Activated T-helper 9 cell treated with anti-CD3 and anti-CD28 coated beads, Interleukin-2, amount 50 U/mL, for 16 hours (primary cell): Measurements from ENCODE around the gene HIVEP1.
"Not testable (repeated sequence)": the region's sequence is repeated elsewhere in the genome, so short reads cannot be mapped to it uniquely, and the experiment has no call there.

Source experiments
- DNase-seq: peaks from one replicate; pipeline ENCODE4 v3.0.0-alpha.2; 2020; ENCODE audit warnings: low read depth

HIVEP1 gene

GRCh38 chr6:12090714-12091113, 78.6 kb downstream of the HIVEP1 start:
- DNase-seq, result no peak

DNA sequence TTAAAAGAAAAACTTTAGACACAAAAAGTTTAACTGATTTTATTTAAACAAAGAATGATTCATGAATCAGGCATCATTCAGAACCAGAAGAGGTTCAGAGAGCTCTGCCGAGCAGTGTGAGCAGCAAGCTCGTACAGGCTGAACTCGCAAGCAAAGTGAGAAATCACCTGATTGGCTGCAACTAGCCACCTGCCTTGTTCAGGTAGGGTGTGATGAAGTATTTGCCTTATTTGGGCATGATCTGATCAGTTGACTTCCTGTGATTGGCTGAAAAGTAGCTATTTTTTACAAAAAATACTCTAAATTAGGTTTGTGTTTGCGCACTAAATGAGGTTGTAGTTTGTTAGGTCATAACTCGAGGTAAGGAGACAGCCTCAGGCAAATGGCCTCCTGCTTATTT, 80.7 kb downstream of the HIVEP1 start:
- DNase-seq, result no peak

- DNase-seq, result no peak
These were observed 82.6 kb downstream of the HIVEP1 start for GRCh38 chr6:12094689-12095088.

GRCh38 chr6:12096342-12096741, 84.2 kb downstream of the HIVEP1 start:
- no peak for DNase-seq

GRCh38 chr6:12097791-12098190, 85.7 kb downstream of the HIVEP1 start:
- DNase-seq, result no peak

GRCh38 chr6:12099623-12100338, 87.7 kb downstream of the HIVEP1 start:
- DNase-seq, result no peak

DNA sequence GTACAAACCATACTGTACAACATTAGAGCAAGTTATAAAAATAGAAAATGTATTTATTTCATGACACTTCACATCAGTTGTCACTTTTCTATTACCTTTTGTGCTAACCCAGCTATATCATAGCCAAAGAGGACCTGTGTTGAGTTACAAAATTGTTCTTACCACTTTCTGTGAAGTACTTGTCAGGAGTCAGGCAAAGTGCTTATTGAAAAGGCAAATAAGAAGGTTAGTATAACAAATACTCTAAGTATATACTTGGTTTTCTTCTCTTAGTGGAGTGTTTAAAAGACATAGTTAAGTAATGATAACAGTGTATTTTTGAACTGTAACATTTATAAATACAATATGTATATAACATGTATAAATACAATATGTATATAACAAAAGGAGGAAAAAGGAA, 88.9 kb downstream of the HIVEP1 start:
- no peak for DNase-seq

DNA sequence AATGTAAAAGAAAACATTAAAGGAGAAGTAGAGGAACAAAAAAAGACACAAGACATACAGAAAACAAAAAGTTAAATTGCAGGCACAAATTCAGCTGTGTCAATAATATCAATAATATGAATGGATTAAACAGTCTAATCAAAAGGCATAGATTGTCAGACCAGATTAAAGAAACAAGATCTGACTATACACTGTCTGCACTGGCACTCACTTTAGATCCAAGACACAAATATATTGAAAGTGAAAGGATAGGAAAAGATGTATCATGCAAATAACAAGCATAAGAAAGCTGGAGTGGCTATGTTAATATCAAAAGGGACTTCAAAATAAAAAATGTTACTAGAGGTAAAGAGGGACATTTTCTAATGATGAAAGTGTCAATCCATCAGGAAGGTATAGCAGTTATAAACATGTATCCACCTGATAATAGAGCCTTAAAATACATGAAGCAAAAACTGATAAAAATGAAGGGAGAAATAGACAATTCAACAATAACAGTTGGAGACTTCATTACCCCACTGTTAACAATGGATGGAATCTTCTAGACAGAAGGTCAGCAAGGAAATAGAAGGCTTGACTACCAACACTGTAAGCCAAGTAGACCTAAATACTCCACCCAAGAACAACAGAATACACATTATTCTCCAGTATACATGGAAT, 89.7 kb downstream of the HIVEP1 start:
- no peak for DNase-seq

GRCh38 chr6:12102350-12102749, 90.2 kb downstream of the HIVEP1 start:
- DNase-seq, result no peak

- no peak for DNase-seq
These were observed 91.0 kb downstream of the HIVEP1 start for GRCh38 chr6:12103158-12103557.

- DNase-seq, result no peak
These were observed 93.2 kb downstream of the HIVEP1 start for GRCh38 chr6:12105271-12105670.

- not testable (repeated sequence) for DNase-seq
These were observed 96.3 kb downstream of the HIVEP1 start for GRCh38 chr6:12108376-12108775.

DNA sequence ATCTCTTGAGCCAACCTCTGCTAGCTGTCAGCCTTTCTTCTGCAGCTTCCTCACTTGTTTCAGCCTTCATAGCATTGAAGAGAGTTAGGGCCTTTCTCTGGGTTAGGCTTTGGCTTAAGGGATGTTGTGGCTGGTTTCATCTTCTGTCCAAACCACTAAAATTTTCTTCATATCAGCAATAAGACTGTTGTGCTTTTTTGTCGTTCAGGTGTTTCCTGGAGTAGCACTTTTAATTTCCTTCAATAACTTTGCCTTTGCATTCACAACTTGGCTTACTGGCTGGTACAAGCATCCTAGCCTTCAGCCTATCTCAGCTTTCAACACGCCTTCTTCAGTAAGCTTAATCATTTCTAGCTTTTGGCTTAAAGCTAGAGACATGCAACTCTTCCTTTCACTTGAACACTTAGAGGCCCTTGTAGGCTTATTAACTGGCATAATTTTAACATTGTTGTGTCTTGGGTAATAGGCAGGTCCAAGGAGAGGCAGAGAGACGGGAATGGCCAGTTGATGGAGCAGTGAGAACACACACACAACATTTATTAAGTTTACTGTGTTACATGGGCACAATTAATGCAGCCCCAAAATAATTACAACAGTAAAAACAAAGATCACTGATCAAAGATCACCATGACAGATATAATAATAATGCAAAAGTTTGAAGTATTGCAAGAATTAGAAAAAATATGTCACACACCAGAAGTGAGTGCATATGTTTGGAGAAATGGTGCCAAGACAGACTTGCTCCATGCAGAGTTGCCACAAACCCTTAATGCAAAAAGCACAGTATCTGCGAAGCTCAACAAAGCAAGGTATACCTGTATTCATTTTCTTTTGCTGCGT, 98.6 kb downstream of the HIVEP1 start:
- DNase-seq, result no peak

DNA sequence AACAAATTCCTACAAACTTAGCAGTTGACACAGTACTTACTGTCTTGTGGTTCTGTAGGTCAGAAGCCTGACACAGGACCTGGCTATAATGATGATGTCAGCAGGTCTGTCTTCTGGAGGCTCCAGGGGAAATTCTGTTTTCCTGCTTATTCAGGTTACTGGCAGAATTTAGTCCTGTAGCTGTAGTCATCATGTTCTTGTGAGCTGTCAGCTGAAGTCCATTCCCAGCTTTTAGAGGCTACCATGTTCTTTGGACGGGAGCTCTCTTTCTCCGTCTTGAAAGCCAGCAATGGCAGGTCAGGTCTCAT, 99.2 kb downstream of the HIVEP1 start:
- no peak for DNase-seq

GRCh38 chr6:12112540-12113189, 100.6 kb downstream of the HIVEP1 start:
- no peak for DNase-seq

- no peak for DNase-seq
These were observed 101.1 kb downstream of the HIVEP1 start for GRCh38 chr6:12113190-12113577.

GRCh38 chr6:12114055-12114503, 102.0 kb downstream of the HIVEP1 start:
- no peak for DNase-seq

DNA sequence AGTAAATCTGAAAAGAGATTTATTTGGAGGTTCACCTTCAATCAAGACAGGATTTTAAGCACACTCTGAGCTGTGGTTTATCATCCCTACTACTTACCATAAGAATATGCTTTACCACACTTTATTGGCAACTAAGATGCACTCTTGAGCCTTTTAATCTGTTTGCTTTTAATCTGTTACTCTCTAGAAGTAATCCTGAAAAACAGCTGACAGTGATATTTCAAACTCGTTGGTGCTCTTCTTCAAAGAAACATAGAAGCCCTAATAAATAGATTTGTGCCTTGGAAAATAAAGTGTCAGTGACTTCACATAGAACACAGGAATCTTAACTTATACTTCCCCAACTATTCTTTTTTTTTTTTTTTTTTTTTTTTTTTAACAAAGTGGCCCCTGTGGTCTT, 102.9 kb downstream of the HIVEP1 start:
- no peak for DNase-seq

GRCh38 chr6:12115492-12115891, 103.4 kb downstream of the HIVEP1 start:
- no peak for DNase-seq

GRCh38 chr6:12116264-12116800, 104.2 kb downstream of the HIVEP1 start:
- DNase-seq, result no peak

GRCh38 chr6:12116978-12117377, 104.9 kb downstream of the HIVEP1 start:
- no peak for DNase-seq

DNA sequence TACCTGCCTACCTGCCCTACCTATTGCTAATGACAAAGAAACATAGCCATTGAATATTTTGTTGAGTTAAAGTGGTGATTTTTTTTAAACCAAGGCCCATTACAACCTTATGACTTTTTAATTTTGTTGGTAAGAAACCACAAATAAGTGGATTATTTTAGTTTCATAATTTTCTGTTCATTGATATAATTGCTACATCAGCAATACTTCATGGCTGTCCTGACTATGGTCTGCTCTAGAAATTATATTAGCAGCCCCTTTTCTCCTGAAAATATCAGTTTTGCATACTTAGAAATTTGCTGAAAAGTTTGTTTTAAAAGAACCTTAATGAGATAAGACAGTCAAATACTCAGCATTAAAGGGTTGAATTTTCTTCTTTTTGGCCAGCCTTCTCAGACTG, 106.5 kb downstream of the HIVEP1 start:
- no peak for DNase-seq
